GM21786 (cell line): ENCODE measurements around the gene GCHFR.

Experiments used
- ATAC-seq: cut with Tn5 transposase; IDR thresholded peaks from one replicate; pipeline ENCODE4 v1.9.1; 2021; ENCODE audit not compliant: unreplicated experiment

GCHFR gene

GRCh38 chr15:40808861-40809450, 45.1 kb downstream of the GCHFR start:
- ATAC-seq: no peak

GRCh38 chr15:40812721-40813425, 49.0 kb downstream of the GCHFR start:
- ATAC-seq: no peak

GRCh38 chr15:40815042-40815698, 51.3 kb downstream of the GCHFR start:
- ATAC-seq: no peak
